Activated CD4-positive, alpha-beta memory T cell treated with anti-CD3 and anti-CD28 coated beads for 36 hours (primary cell): ENCODE data around the gene MRPL20. TPM values are rescaled to one million over a fixed set of nuclear protein-coding genes. Genes with fewer than 3 reads are reported as not detected.

Experiments used
- CTCF ChIA-PET: fragments of 350-600 bp; sonication (Branson Sonifier 250); formaldehyde crosslinking; loops from one replicate; lab custom pipeline; 2021; ENCODE audit warnings: antibody characterized with exemption, inconsistent platforms; lab: Charles Lee
- POLR2A ChIA-PET: fragments of 350-600 bp; sonication (Branson Sonifier 250); formaldehyde crosslinking; loops from one replicate; lab custom pipeline; 2021; ENCODE audit warnings: antibody characterized with exemption; lab: Charles Lee
- DNase-seq: peaks from one replicate; pipeline ENCODE4 v3.0.0-alpha.2; 2020
- H3K27ac Mint-ChIP-seq: one replicate; pipeline ENCODE4 v1.8.0; 2021; ENCODE audit warnings: mixed read lengths
- H3K27me3 Mint-ChIP-seq: one replicate; pipeline ENCODE4 v1.8.0; 2021; ENCODE audit warnings: mixed read lengths
- H3K36me3 Mint-ChIP-seq: one replicate; pipeline ENCODE4 v1.8.0; 2021; ENCODE audit warnings: mixed read lengths
- H3K4me1 Mint-ChIP-seq: one replicate; pipeline ENCODE4 v1.8.0; 2021; ENCODE audit warnings: low read depth, mixed read lengths
- H3K4me3 Mint-ChIP-seq: one replicate; pipeline ENCODE4 v1.8.0; 2021; ENCODE audit warnings: mild to moderate bottlenecking, mixed read lengths
- H3K9me3 Mint-ChIP-seq: one replicate; pipeline ENCODE4 v1.8.0; 2021; ENCODE audit warnings: mixed read lengths
- intact Hi-C: fragments of 100-400 bp; cut with micrococcal nuclease; formaldehyde crosslinking; loops from one replicate; pipeline ENCODE4 v1.15.1; 2023
- total RNA-seq, 2 experiments: library from RNA; stranded (reverse); gene quantifications; one replicate each; pipeline ENCODE4 v1.2.3, GENCODE V29; 2021

The MRPL20 gene
- total RNA-seq, 2 experiments from 2014 or later, result 122 to 123 TPM

- Mint-ChIP-seq H3K27ac (peak overlapping the region; percentile 30), H3K4me1 (peaks cover 6% of the 10 kb centered on the region), H3K9me3 (no peaks in the 10 kb centered on the region), H3K4me3 (peak overlapping the region; percentile 35), H3K27me3 (peaks cover 31% of the 10 kb centered on the region), H3K36me3 (no peaks in the 10 kb centered on the region)
- no peak for DNase-seq
- POLR2A ChIA-PET, result no interaction called here
- intact Hi-C loops, result no loop called here
- CTCF ChIA-PET, result interaction anchor here (2.5 kb wide), 1 partner anchor 19 kb away, joined by 10 read pairs; no protein-coding TSS in a partner anchor
Measured at GRCh38 chr1:1352786-1353388, 54.2 kb downstream of the MRPL20 start.

Other genes starting within 250 kb of the MRPL20 start
- gene TTLL10, start 233.4 kb downstream of the MRPL20 start, total RNA-seq, result not detected
- 100 to 1,000 TPM; 375 to 387 TPM for gene TNFRSF18, start 200.7 kb downstream of the MRPL20 start, total RNA-seq
- gene TNFRSF4, start 193.1 kb downstream of the MRPL20 start, total RNA-seq, result 1,000 to 10,000 TPM; 1,003 to 1,005 TPM
- 100 to 1,000 TPM; 302 to 305 TPM for gene SDF4, start 175.3 kb downstream of the MRPL20 start, total RNA-seq
- 10 to 100 TPM; 14.6 to 15.5 TPM for gene B3GALT6, start 175.1 kb downstream of the MRPL20 start, total RNA-seq
- 1 to 10 TPM; 3.8 to 4.2 TPM for gene C1QTNF12, start 160.6 kb downstream of the MRPL20 start, total RNA-seq
- 10 to 100 TPM; 58.7 to 61.6 TPM for gene UBE2J2, start 133.4 kb downstream of the MRPL20 start, total RNA-seq
- 1 to 10 TPM; 4.9 to 7.2 TPM for gene SCNN1D, start 126.9 kb downstream of the MRPL20 start, total RNA-seq
- gene ACAP3, start 99.4 kb downstream of the MRPL20 start, total RNA-seq, result 10 to 100 TPM; 31.8 to 32.0 TPM
- 10 to 100 TPM; 19.7 to 23.1 TPM for gene PUSL1, start 98.7 kb downstream of the MRPL20 start, total RNA-seq
- 100 to 1,000 TPM; 107 to 120 TPM for gene INTS11, start 82.6 kb downstream of the MRPL20 start, total RNA-seq
- gene CPTP, start 82.5 kb downstream of the MRPL20 start, total RNA-seq, result 10 to 100 TPM; 12.1 to 13.1 TPM
- under 1 TPM in 1 of 2 experiments, not detected in 1; 0.10 TPM for gene TAS1R3, start 76.0 kb downstream of the MRPL20 start, total RNA-seq
- gene DVL1, start 57.9 kb downstream of the MRPL20 start, total RNA-seq, result 10 to 100 TPM; 37.6 to 38.6 TPM
- gene MXRA8, start 48.7 kb downstream of the MRPL20 start, total RNA-seq, result under 1 TPM in 1 of 2 experiments, not detected in 1; 0.19 TPM
- 100 to 1,000 TPM; 124 to 131 TPM for gene AURKAIP1, start 32.1 kb downstream of the MRPL20 start, total RNA-seq
- 100 to 1,000 TPM in 1 of 2 experiments, 10 to 100 TPM in 1; 96.0 to 108 TPM for gene CCNL2, start 8.0 kb downstream of the MRPL20 start, total RNA-seq
- gene ANKRD65, start 14.0 kb upstream of the MRPL20 start, total RNA-seq, result not detected
- gene VWA1, start 28.4 kb upstream of the MRPL20 start, total RNA-seq, result under 1 TPM; 0.69 to 0.92 TPM
- 1 to 10 TPM; 1.2 to 1.7 TPM for gene ATAD3C, start 42.4 kb upstream of the MRPL20 start, total RNA-seq
- 10 to 100 TPM; 35.4 to 36.3 TPM for gene ATAD3B, start 64.5 kb upstream of the MRPL20 start, total RNA-seq
- gene ATAD3A, start 104.9 kb upstream of the MRPL20 start, total RNA-seq, result 10 to 100 TPM; 45.7 to 46.7 TPM
- under 1 TPM in 1 of 2 experiments, not detected in 1; 0.29 TPM for gene TMEM240, start 133.3 kb upstream of the MRPL20 start, total RNA-seq
- gene SSU72, start 167.6 kb upstream of the MRPL20 start, total RNA-seq, result 100 to 1,000 TPM; 106 to 107 TPM
- gene FNDC10, start 192.8 kb upstream of the MRPL20 start, total RNA-seq, result 1 to 10 TPM; 1.5 to 1.6 TPM
- gene MIB2, start 208.2 kb upstream of the MRPL20 start, total RNA-seq, result 10 to 100 TPM; 31.1 to 36.1 TPM
- 1 to 10 TPM in 1 of 2 experiments, under 1 TPM in 1; 0.61 to 1.1 TPM for gene MMP23B, start 224.9 kb upstream of the MRPL20 start, total RNA-seq